Fibroblast of skin of abdomen (primary cell): ENCODE measurements around the gene CSE1L.
"Not testable (repeated sequence)": the region's sequence is repeated elsewhere in the genome, so short reads cannot be mapped to it uniquely, and the experiment has no call there.

ENCODE experiments used
- DNase-seq: peaks from one replicate; pipeline ENCODE4 v3.0.0-alpha.2; 2013

CSE1L gene

GRCh38 chr20:49123982-49124381, 77.9 kb downstream of the CSE1L start:
- DNase-seq: no peak

- peak; percentile 72 for DNase-seq
These were observed 86.9 kb downstream of the CSE1L start for GRCh38 chr20:49132995-49133478.

DNA sequence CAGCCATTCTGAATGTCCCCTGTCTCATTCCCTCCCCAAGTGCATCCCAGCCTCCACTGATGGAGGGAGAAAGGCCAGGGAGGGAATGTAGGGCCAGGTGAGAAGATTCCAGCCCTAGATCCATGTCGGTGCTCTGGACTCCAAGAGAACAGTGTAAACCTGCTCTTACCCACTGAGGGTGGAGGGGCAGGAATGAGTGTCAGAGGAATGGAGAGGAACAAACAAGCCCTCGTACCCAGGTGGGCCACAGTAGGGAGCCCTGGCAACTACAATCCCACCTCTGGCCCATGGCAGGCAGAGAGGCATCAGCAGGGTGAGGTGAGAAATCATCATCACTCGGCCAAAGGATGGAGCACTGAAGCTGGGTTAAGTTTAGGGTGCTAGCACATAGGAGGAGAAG, 87.5 kb downstream of the CSE1L start:
- DNase-seq: no peak

GRCh38 chr20:49134797-49135196, 88.7 kb downstream of the CSE1L start:
- not testable (repeated sequence) for DNase-seq

DNA sequence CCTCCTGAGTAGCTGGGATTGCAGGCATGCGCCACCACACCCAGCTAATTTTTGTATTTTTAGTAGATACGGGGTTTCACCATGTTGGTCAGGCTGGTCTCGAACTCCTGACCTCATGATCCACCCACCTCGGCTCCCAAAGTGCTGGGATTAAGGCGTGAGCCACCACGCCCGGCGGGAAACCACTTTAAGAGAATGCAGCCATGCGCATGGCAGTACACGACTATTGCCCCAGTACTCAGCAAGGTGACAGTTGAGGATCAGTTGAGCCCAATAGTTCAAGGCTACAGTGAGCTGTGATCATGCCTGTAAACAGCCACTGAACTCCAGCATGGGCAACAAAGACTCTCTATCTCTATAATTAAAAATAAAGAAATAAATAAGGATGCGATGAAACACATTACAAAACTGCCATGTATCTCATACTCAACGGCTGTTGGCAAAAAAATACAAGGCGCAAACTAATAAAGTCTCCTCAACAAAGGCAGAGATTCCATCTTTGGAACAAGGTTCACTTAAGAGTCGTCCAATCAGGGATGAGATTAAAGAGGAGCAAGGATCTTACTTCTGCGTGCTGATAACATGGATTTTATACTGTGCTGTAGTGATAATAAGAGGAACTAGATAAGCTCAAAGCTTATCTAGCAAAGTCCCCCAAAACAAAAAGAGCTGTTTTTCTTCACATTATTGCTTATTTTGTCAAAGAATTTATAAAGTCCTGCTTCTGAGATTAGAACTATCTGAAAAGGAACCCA, 90.9 kb downstream of the CSE1L start:
- DNase-seq: no peak

DNA sequence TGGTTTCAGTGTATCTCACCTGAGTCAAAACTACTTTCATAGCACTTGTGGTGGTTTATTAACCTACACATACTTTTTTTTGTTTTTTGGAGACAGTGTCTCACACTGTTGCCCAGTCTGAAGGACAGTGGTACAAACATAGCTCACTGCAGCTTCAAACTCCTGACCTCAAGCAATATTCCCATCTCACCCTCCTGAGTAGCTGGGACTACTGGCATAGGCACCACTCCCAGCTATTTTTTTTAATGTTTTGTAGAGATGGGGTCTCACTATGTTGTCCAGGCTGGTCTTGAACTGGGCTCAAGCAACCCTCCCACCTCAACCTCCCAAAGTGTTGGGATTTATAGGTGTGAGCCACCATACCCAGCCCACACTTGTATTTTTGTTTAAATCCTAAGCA, 92.3 kb downstream of the CSE1L start:
- DNase-seq: no peak

DNA sequence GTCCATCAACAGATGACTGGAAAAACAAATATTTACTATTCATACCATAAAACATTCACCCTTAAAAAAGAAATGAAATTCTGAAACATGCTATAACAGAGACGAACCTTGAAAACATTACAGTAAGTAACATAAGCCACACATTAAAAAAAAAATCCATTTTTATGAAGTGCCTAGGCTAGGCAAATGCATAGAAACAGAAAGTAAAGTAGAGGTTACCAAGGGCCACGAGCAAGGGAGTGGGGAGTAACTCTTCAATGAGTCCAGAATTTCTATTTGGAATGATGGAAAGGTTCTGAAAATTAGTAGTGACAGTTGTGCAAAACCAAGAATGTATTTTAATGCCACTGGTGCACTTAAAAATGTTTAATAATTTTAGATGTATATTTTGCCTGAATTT, 94.3 kb downstream of the CSE1L start:
- no peak for DNase-seq

GRCh38 chr20:49140834-49141233, 94.7 kb downstream of the CSE1L start:
- no peak for DNase-seq
